GM19239 (cell line): ENCODE measurements around the gene EFCAB10.
A peak's percentile ranks its signal among the peaks of the same experiment; 100 is the strongest.
"Not testable (repeated sequence)": the region's sequence is repeated elsewhere in the genome, so short reads cannot be mapped to it uniquely, and the experiment has no call there.

ENCODE experiments used
- DNase-seq: peaks from one replicate; pipeline ENCODE4 v3.0.0; 2011; ENCODE audit warnings: low spot score; ENCODE audit not compliant: insufficient read length
- FAIRE-seq: peaks from 2 replicates; lab custom pipeline; 2011; peaks lifted over from hg19 to GRCh38; lab: Jason Lieb, UNC

EFCAB10 gene

DNA sequence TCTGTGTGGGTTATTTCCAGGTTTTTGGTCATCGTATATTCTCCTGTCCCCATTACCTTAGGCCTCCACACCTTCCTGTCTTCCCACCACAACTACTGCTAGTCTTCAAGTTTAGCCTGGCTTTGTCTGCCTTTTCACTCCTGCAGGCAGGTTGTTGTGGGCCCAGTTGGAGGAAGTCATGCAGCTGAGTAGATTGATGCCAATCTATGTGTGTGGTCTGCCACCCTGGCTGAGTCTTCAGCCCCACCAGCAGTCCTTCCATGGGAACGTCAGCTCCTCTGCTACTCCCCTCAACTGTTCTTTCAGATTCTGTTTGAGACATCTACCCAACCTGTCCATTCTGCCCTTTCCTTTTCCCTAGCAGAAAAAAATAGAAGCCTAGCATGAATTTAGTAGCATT is 43.0 kb downstream of the EFCAB10 start:
- DNase-seq (no peak), FAIRE-seq (no peak)

- FAIRE-seq = no peak
- no peak for DNase-seq
Measured at GRCh38 chr7:105532709-105533460, 48.4 kb downstream of the EFCAB10 start.

GRCh38 chr7:105531792-105532671 is 49.3 kb downstream of the EFCAB10 start, which contains the start of gene RINT1:
Gene RINT1 (plus strand): TSS chr7:105532201. CDS start chr7:105532316, 115 bp downstream.
- peak; percentile 82 for FAIRE-seq
- peak; percentile 77 for DNase-seq

DNA sequence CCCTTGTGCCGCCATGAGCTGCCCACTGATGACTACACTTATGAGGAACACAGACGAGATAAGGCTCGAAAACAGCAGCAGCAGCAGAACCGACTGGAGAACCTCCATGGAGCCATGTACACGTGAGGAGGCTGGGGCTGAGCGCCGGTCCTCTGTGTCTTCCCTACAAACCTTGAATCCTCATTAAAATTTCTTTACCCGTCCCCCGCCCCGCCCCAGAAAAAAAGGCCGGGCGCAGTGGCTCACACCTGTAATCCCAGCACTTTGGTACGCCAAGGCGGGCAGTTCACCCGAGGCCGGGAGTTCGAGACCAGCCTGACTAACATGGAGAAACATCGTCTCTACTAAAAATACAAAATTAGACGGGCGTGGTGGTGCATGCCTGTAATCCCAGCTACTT is 50.7 kb downstream of the EFCAB10 start:
- DNase-seq (no peak), FAIRE-seq (no peak)

- FAIRE-seq (no peak), DNase-seq (no peak)
Measured at GRCh38 chr7:105530126-105530525, 51.2 kb downstream of the EFCAB10 start.

DNA sequence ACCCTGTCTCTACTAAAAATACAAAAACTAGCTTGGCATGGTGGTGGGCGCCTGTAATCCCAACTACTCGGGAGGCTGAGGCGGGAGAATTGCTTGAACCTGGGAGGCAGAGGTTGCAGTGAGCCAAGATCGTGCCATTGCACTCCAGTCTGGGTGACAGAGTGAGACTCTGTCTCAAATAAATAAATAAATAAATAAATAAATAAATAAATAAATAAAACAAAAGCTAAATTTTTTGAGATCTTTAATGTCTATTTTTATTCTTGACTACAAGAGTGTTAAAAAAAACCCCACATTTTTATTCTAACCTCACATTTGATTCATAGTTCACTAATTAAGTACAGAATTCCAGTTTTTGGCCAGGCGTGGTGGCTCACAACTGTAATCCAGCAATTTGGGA is 53.6 kb downstream of the EFCAB10 start:
- not testable (repeated sequence) for FAIRE-seq, DNase-seq

DNA sequence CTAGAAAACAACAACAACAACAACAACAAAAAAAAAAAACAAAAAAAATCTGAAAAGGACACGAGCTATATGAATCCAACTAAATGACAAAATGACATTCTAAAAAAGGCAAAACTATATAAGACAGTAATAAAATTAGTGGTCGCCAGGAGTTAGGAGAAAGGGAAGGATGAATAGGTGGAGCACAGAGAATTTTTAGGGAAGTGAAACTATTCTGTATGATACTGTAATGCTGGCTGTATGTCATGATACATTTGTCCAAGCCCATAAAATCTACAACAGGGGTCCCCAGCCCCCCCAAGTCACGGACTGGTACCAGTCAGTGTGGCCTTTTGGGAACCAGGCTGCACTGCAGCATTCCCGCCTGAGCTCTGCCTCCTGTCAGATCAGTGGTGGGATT is 56.5 kb downstream of the EFCAB10 start:
- FAIRE-seq (no peak), DNase-seq (no peak)

DNA sequence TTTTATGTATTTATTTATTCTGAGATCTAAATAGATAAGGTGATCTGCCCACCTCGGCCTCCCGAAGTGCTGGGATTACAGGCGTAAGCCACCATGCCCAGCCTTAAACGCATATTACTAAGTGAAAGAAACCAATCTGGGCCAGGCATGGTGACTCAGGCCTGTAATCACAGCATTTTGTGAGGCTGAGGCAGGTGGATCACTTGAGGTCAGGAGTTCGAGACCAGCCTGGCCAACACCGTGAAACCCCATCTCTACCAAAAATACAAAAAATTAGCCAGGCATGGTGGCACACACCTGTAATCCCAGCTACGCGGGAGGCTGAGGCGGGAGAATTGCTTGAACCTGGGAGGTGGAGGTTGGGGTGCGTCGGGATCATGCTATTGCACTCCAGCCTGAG is 56.9 kb downstream of the EFCAB10 start:
- DNase-seq, FAIRE-seq: not testable (repeated sequence)

DNA sequence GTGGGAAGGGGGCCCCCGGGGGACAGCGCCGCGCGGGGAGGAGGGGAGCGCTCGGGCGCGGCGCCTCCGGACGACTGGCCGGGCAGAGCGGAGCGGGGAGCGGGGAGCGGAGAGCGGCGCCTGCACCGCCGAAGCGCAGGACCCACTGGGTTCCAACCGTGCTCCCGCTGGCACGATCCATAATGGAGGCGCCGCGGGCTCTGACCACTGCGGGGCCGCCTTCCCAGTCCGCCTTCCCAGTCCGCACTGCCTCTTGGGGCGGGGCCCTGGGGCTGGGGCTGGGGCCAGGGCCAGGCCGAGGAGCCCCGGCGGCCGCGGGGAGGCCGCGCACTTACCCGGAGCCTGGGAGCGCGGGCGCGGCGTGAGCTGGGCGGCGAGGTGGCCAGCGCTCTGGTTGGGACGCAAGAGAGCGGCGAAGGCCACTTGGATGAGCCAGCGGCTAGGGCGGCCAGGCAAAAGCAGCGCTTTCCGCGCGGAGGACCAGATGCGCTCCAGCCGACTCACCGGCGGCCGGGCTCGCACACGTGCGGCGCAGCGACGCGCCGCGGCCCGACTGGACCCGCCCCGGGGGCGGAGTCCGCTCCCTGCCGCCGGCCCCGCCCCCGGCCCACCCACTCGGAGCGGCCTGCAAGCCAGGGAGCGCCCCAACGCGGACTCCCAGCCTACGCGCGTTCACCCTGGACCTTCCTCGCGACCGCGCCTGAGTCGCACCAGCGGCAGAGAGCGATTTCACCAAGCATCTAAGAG is 59.4 kb downstream of the EFCAB10 start, which contains the start of gene PUS7:
Gene PUS7 (minus strand): TSS at position 555 of the 747 bp plus-strand sequence. CDS start 13,759 bp downstream, outside the sequence.
- FAIRE-seq (peak; percentile 76), DNase-seq (peak; percentile 89)

GRCh38 chr7:105521027-105521716 is 60.1 kb downstream of the EFCAB10 start:
- DNase-seq (peak; percentile 40), FAIRE-seq (peak; percentile 64)

DNA sequence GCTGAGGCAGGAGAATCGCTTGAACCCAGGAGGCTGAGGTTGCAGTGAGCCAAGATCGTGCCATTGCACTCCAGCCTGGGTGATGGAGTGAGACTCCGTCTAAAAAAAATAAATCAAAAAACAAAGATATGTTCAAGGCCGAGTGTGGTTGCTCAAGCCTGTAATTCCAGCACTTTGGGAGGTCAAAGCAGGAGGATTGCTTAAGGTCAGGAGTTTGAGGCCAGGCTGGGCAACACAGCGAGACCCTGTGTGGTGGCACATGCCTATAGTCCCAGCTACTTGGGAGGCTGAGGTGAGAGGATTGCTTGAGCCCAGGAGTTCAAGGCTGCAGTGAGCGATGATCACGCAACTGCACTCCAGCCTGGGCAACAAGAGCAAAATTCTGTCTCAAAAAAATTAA is 60.7 kb downstream of the EFCAB10 start:
- not testable (repeated sequence) for FAIRE-seq

GRCh38 chr7:105519353-105519752 is 61.9 kb downstream of the EFCAB10 start:
- FAIRE-seq (no peak), DNase-seq (no peak)

More for the DNA sequence above, 60.7 kb downstream of the EFCAB10 start:
- DNase-seq = not testable (repeated sequence)

- not testable (repeated sequence) for FAIRE-seq
Measured at GRCh38 chr7:105515610-105516009, 65.7 kb downstream of the EFCAB10 start.

More at GRCh38 chr7:105515610-105516009, 65.7 kb downstream of the EFCAB10 start:
- not testable (repeated sequence) for DNase-seq
